ENCODE data around the gene FAP.

- TF ChIP-seq, protein P1, sequence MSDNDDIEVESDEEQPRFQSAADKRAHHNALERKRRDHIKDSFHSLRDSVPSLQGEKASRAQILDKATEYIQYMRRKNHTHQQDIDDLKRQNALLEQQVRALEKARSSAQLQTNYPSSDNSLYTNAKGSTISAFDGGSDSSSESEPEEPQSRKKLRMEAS (IDR thresholded peaks at IDR 0.05), result no peak
- no peak for TF ChIP-seq BRCA1 (IDR thresholded peaks at IDR 0.05; ENCODE audit: low read depth, low read length)
- TF ChIP-seq, protein P2, sequence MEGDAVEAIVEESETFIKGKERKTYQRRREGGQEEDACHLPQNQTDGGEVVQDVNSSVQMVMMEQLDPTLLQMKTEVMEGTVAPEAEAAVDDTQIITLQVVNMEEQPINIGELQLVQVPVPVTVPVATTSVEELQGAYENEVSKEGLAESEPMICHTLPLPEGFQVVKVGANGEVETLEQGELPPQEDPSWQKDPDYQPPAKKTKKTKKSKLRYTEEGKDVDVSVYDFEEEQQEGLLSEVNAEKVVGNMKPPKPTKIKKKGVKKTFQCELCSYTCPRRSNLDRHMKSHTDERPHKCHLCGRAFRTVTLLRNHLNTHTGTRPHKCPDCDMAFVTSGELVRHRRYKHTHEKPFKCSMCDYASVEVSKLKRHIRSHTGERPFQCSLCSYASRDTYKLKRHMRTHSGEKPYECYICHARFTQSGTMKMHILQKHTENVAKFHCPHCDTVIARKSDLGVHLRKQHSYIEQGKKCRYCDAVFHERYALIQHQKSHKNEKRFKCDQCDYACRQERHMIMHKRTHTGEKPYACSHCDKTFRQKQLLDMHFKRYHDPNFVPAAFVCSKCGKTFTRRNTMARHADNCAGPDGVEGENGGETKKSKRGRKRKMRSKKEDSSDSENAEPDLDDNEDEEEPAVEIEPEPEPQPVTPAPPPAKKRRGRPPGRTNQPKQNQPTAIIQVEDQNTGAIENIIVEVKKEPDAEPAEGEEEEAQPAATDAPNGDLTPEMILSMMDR (IDR thresholded peaks at IDR 0.05; ENCODE audit: control extremely low read depth in 1 of 3, insufficient read depth in 1 of 3, low read depth in 1 of 3, low read length in 3 of 3), result no peak
- TF ChIP-seq POLR2A (IDR thresholded peaks at IDR 0.05; ENCODE audit: control extremely low read depth in 1 of 2, low read depth in 2 of 2, low read length in 2 of 2), result no peak
Observed at GRCh38 chr2:162256591-162256991, 13.3 kb upstream of the FAP start.

Measured in H1 (cell line).